Ovary (tissue), 3 donors: ENCODE results near the gene PRKG1.

ENCODE experiments used
- EP300 ChIP-seq: sonication (generic); formaldehyde crosslinking; IDR thresholded peaks from one replicate; pipeline ENCODE4 v1.6.1; 2017; ENCODE audit warnings: antibody characterized with exemption
- POLR2A ChIP-seq: fragments of 450-650 bp; IDR thresholded peaks from one replicate; pipeline ENCODE4 v1.6.1; 2017; ENCODE audit warnings: antibody characterized with exemption, mild to moderate bottlenecking, moderate library complexity
- TF ChIP-seq, protein P1 (sequence below), 3 donors: fragments of 450-650 bp in 2 of 3; fragments of 200-600 bp in 1 of 3; IDR thresholded peaks; one replicate each; pipeline versions ENCODE4 v1.5.1 to v1.8.0; 2016 to 2022; ENCODE audit warnings: antibody characterized with exemption in 3 of 3, mild to moderate bottlenecking in 1 of 3
- donor health status: DM: no; HTN: no; CAD: no.

DNA sequence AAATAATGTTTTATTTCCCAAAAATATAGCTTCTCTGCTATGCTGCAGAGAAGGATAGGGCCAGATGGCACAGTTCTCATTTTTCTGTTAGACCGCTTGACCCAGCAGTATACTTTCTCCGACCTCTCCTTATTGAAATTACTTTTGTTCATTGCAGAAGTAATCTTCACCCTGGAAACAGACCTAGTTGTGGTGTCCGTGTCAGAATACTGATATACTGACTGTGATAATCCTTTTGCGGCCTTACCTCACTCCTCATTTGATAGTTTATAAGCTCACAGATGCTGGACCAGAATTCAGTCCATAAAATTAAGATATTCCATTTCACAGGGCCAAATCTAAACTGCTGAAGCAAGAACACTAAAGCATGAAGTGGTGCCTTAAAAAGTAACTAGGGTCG, 979.2 kb downstream of the PRKG1 start:
- TF ChIP-seq POLR2A (no peak), EP300 (no peak)
- TF ChIP-seq, protein P1, sequence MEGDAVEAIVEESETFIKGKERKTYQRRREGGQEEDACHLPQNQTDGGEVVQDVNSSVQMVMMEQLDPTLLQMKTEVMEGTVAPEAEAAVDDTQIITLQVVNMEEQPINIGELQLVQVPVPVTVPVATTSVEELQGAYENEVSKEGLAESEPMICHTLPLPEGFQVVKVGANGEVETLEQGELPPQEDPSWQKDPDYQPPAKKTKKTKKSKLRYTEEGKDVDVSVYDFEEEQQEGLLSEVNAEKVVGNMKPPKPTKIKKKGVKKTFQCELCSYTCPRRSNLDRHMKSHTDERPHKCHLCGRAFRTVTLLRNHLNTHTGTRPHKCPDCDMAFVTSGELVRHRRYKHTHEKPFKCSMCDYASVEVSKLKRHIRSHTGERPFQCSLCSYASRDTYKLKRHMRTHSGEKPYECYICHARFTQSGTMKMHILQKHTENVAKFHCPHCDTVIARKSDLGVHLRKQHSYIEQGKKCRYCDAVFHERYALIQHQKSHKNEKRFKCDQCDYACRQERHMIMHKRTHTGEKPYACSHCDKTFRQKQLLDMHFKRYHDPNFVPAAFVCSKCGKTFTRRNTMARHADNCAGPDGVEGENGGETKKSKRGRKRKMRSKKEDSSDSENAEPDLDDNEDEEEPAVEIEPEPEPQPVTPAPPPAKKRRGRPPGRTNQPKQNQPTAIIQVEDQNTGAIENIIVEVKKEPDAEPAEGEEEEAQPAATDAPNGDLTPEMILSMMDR (IDR thresholded peaks at IDR 0.05): no peak
